Coronary artery (tissue), 2 donors: ENCODE results near the gene USH1G.

ENCODE experiments used
- DNase-seq: peaks from one replicate; pipeline ENCODE4 v3.0.0-alpha.2; 2017; ENCODE audit warnings: low spot score
- H3K27ac ChIP-seq, 2 donors: fragments of 200-600 bp; sonication (generic); one replicate each; pipeline ENCODE4 v1.5.1; 2016 to 2019
- H3K4me3 ChIP-seq: fragments of 200-600 bp; sonication (generic); 2 replicates; pipeline ENCODE4 v1.5.1; 2016; ENCODE audit warnings: mild to moderate bottlenecking, moderate library complexity
- CTCF ChIP-seq: fragments of 200-600 bp; sonication (generic); IDR thresholded peaks from one replicate; pipeline ENCODE4 v1.5.1; 2019; ENCODE audit warnings: antibody characterized with exemption

Gene USH1G

GRCh38 chr17:74875977-74876593 is 47.0 kb downstream of the USH1G start:
- no peak overlapping the region for H3K27ac ChIP-seq
- DNase-seq, result no peak
- TF ChIP-seq CTCF, result no peak
- H3K4me3 ChIP-seq, result no peak overlapping the region

GRCh38 chr17:74875155-74875976 is 47.7 kb downstream of the USH1G start:
- no peak for DNase-seq
- Histone ChIP-seq H3K4me3 (no peak overlapping the region), H3K27ac (no peak overlapping the region)
- TF ChIP-seq CTCF, result no peak

- Histone ChIP-seq H3K27ac (no peak overlapping the region), H3K4me3 (no peak overlapping the region)
- TF ChIP-seq CTCF, result no peak
- no peak for DNase-seq
Measured at GRCh38 chr17:74874615-74875037, 48.4 kb downstream of the USH1G start.

GRCh38 chr17:74873874-74874614 is 49.0 kb downstream of the USH1G start:
- H3K27ac ChIP-seq, result peak overlapping the region; percentile 86 to 91
- TF ChIP-seq CTCF, result no peak
- DNase-seq, result no peak
- H3K4me3 ChIP-seq, result peak overlapping the region; percentile 74

- peak overlapping the region; percentile 95 for H3K4me3 ChIP-seq
- peak overlapping the region; percentile 86 to 91 for H3K27ac ChIP-seq
- no peak for TF ChIP-seq CTCF
- DNase-seq, result peak; percentile 100
Measured at GRCh38 chr17:74873037-74873873, 49.8 kb downstream of the USH1G start.

GRCh38 chr17:74872313-74873036 is 50.6 kb downstream of the USH1G start, which contains the start of gene FDXR:
FDXR (minus strand) TSS chr17:74872994; CDS start chr17:74872944, 50 bp downstream.
- no peak for DNase-seq
- no peak for TF ChIP-seq CTCF
- peak within 1 kb of the TSS; percentile 86 to 91 for H3K27ac ChIP-seq
- H3K4me3 ChIP-seq, result peak within 1 kb of the TSS; percentile 95
